GOT3 (cell line): ENCODE results near the gene CLCN7.

Experiments
- DNase-seq: peaks from one replicate; lab custom pipeline; 2025; ENCODE audit warnings: mixed read lengths; lab: John Stamatoyannopoulos, UW

The CLCN7 gene

DNA sequence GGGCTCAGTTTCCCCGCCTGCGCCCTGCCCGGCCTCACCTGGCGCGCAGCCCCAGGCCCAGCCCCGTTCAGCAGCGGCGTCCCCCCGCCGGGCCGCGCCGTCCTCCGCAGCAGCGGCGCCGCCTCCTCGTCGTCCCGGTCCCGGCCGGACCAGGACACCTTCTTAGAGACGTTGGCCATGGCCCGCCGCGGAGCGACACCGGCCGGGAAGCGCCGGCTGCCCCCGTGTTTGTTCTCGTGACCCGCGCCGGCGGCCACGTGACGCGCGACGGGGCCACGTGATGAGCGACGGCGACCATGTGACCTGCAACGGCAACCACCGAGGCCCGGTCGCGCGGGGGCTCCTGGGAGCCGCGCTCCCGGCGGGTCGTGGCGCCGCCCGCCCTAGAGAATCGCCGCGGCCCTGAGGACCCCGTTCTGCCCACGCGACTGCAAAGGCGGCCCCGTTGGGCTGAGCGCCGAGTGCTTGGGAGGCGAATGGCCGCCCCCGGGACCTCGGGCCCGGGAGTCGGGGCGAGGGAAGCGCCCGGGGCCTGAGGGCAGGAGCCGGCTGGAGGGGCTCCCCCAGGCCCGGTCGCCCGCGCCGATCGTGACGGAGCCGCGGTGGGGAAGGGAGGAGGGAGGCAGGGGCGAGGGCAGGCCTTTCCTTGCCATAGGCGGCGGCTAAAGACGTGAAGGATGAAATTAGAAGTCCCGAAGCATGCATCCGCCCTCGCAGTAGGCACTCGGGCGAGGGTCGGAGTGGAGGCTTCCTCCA is at the start of gene CLCN7:
Gene CLCN7, minus strand, starts transcription at position 233 of the 756 bp plus-strand sequence. Its CDS starts 54 bp downstream, at position 179.
- peak; percentile 33 for DNase-seq

GRCh38 chr16:1524366-1524765 is 49.5 kb upstream of the CLCN7 start:
- no peak for DNase-seq

DNA sequence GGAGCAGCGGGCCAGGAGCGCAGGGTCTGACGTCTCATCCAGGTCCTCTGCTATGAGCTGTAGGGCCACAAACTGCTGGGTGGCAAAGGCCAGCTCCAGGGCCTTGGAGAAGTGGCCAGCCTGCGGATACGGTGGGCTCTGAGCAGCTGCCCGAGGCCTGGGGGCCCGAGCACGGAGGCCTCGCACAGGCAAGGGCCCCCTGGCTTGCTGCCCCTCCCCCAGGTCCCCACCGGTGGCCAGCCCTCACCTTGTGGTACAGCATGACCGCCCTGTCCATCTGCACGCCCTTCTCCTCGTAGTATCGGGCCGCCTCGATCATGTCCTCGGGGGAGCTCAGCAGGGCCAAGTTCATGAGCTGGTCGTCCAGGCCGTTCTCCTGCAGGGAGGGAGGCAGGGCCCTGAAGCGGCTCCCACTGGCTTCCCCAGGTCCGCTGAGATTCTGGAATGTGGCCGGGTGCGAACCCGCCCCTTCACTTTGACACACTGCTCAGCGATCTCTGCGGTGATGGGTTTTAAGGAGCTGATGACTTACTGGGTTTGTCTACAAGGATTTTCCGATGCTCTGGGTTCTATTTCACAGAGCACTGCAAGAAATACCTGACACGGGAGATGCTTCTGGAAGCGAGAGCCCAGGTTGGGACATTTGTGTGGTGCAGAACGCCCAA is 48.9 kb upstream of the CLCN7 start:
- no peak for DNase-seq

DNA sequence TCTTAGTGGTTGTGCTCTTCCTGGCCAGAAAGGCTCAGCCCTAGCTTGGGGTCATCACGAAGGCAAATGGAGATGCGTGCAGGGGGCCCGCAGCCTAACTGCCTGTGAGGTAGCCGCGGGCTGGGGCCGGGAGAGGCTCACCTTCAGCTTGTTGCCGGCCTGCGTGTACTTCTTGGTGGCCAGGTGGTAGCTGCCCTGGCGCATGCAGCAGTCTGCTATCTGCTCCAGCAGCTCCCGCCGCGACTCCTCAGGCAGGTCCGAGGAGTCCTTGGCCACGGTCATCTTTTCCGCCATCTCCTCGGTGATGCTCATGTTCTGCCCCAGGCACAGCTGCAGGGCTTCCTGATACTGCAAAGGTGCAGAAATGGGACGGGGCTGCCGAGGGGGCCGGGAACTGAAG is 45.6 kb upstream of the CLCN7 start:
- DNase-seq, result no peak

GRCh38 chr16:1519831-1520230 is 45.0 kb upstream of the CLCN7 start:
- DNase-seq, result no peak

- no peak for DNase-seq
Measured at GRCh38 chr16:1518626-1519135, 43.9 kb upstream of the CLCN7 start.

DNA sequence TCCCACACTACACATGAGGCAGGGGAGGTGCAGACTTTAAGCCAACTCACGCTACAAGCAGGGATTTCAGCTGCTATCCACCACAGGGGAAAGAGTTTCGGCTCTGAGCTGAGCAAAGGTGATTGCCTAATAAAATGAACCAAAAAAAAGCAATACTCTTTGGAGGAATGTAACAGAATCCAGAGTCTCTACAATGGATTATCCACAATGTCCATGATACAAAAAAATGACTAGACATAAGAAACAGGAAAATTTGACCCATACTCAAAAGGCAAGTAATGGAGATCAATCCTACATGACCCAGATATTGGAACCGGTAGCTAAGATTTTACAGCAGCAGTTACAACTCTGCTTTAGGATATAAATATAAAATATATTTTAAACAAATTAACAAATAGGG is 39.7 kb upstream of the CLCN7 start:
- DNase-seq, result no peak

DNA sequence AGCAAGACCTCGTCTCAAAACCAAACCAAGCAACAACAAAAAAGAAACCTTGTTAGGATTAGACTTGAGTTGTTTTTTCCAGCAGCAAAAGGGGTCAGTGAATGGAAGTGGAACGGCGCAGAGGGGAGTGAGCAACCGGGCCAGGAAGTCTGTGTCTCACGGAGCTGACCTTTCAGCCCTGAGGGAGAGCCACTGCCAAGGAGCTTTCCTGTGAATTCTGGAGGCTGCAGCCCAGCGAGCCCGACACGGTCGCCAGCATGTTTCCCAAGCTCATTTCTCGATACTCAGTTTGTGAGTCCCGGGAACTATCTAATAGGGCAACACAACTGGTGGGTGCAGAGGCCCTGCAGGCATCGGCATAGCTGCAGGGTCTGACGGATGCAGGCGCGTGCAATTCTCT is 37.9 kb upstream of the CLCN7 start:
- no peak for DNase-seq

GRCh38 chr16:1511662-1512569 is 37.1 kb upstream of the CLCN7 start:
- DNase-seq, result no peak

- no peak for DNase-seq
Measured at GRCh38 chr16:1510941-1511351, 36.1 kb upstream of the CLCN7 start.

DNA sequence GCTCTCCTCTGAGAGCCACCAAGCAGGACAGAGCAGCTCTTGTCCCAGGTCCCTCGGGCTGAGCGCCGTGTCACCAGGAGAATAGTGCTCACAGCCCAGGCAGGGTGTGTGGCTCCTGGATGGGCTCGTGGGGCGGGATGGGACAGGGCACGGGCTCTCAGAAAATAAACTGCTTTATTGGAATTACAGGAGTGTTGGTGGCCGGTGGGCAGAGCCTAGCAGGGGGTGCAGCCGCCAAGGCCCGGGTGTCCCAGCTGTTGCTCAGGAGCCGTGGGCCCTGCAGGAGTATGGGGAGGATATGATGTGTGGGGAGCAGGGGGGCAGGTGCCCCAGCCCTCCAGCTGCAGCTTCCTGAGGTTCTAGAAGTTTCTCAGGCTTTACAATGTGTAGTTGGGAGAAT is 35.4 kb upstream of the CLCN7 start:
- no peak for DNase-seq

- no peak for DNase-seq
Measured at GRCh38 chr16:1509307-1510221, 34.7 kb upstream of the CLCN7 start.

- DNase-seq, result no peak
Measured at GRCh38 chr16:1508494-1509187, 33.8 kb upstream of the CLCN7 start.

DNA sequence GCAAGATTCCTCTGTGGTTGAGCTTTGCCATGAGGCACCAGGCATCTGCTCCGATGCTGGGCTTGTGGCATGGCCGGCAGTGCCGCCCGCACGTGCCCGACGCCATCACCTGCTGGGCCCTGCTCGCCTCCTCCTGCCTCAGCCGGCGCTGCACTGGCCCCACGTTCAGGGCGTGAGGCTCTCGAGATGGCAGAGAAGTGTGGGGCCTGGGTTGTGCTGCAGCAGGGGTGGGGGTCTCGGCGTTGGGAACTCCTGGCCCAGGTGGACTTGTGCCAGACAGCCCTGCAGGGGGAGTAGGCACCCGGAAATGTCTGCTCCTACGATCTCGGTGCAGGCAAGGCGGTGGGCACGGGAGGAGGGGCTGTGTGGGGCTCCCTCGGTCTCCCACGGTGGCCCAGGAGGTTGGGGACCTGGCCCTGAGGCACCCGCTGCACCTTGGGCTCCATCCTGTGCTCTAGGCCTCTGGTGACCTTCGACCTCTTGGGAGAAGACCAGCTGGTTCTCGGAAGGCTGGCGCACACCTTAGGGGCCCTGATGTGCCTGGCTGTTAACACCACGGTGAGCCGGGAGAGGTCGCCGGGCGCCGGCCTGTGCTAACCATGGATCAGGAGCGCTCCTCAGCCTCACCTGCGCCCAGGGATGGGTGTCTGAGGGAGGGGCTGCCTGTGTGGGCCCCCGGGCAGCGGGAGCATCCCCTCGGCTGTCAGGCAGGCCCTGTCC is 31.8 kb upstream of the CLCN7 start:
- DNase-seq, result no peak

DNA sequence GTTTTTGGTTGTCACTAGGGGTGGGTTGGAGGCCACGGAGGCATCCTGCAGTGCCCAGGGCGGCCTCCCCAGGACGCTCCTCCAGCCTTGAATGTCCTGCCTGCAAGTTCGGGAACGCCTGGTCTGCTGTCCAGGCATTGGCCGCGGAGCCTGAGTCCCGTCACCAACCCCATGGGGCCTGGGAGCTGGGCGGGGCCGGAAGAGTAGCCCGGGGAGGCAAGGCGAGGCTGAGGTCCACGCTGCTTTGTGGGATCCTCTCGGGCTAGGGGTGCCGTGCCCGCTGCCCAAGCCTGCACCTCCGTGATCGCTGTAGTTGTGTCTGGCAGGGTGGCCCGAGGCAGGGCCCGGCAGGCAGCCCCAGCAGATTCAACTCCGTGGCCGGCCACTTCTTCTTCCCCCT is 31.1 kb upstream of the CLCN7 start:
- no peak for DNase-seq

- no peak for DNase-seq
Measured at GRCh38 chr16:1505073-1505844, 30.4 kb upstream of the CLCN7 start.

GRCh38 chr16:1503110-1503955 is 28.5 kb upstream of the CLCN7 start:
- DNase-seq, result no peak
